GM21526 (cell line): ENCODE data around the gene HPCAL4.

Source experiments
- ATAC-seq: cut with Tn5 transposase; IDR thresholded peaks from one replicate; pipeline ENCODE4 v1.9.1; 2021; ENCODE audit warnings: moderate library complexity; ENCODE audit not compliant: unreplicated experiment, low FRiP score

Gene HPCAL4

GRCh38 chr1:39653546-39654031 is 37.6 kb downstream of the HPCAL4 start:
- no peak for ATAC-seq

- ATAC-seq: no peak
Measured at GRCh38 chr1:39652554-39652953, 38.7 kb downstream of the HPCAL4 start.

GRCh38 chr1:39652105-39652504 is 39.1 kb downstream of the HPCAL4 start:
- no peak for ATAC-seq

DNA sequence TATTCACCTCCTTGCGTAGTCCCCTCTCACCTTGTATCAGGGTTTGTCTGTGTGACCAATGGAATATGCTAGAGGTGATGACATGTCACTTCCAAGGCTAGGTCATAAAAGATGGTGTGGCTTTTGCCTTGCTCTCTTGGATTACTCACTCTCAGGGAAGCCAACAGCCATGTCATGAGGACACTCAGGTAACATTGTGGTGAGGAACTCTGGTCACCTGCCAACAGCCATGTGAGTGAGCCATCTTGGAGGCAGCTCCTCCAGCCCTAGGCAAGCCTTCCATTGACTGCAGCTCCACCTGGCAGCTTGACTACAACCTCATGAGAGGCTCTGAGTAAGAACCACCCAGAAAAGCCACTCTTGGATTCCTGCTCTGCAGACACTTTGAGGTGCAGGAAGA is 40.8 kb downstream of the HPCAL4 start:
- no peak for ATAC-seq

DNA sequence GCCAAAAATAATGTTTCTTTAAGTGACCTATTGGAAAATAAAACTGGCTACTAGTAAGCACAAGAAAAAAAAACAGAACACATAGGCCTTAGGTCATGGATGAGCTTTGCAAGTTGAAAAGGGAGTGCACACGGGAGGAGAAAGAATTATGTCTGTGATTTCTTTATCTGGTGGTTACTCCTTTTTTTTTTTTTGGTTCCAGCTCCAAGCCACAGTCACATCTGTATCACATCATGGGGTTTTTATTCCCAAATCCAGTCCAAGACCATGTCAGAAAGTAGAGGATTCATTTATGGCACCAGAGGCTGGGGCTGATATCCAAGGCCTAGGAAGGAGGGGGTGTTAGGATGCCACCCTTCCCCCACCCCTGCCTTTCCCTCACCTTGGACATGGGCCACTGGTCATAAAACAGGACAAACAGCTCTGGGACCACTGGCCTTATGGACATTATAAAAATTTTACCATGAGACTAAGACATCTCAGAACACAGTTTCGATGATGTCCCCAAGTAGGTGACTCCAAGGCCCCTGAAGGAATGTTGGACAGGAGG is 41.5 kb downstream of the HPCAL4 start:
- no peak for ATAC-seq

- no peak for ATAC-seq
Measured at GRCh38 chr1:39648496-39648895, 42.7 kb downstream of the HPCAL4 start.

GRCh38 chr1:39647247-39647646 is 44.0 kb downstream of the HPCAL4 start:
- no peak for ATAC-seq

- ATAC-seq: no peak
Measured at GRCh38 chr1:39646232-39647081, 44.8 kb downstream of the HPCAL4 start.

GRCh38 chr1:39645411-39646043 is 45.7 kb downstream of the HPCAL4 start:
- no peak for ATAC-seq

DNA sequence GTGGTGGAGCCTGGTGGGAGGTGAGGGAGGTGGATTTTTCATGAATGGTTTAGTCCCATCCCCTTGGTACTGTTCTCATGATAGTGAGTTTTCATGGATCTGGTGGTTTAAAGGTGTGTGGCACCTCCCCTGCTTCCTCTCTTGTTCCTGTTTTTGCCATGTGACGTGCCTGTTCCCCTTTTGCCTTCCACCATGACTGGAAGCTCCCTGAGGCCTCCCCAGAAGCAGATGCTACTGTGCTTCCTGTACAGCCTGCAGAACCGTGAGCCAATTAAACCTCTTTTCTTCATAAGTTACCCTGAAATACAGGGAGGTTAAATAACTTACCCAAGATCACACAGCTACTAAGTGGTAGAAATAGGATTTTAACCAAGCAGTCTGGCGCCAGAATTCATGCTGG is 47.5 kb downstream of the HPCAL4 start:
- no peak for ATAC-seq

DNA sequence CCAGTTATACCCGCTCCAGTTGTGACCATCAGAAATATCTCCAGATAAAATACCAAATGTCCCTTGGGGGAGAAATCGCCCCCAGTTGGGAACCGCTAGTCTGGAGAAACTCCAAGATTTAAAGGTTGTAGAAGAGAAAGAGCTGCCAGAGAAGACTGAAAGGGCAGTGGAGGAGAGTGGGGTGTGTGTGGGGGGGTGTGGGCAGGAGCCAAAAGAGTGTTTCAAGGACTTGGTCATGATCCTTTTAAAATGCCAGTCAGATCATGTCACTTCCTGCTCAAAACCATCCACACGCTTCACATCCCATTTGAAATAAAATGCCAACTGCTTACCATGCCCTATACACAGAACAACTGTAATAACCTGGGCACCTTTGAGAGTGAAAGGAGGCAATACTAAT is 48.4 kb downstream of the HPCAL4 start:
- ATAC-seq: no peak

GRCh38 chr1:39640861-39641260 is 50.4 kb downstream of the HPCAL4 start:
- no peak for ATAC-seq

DNA sequence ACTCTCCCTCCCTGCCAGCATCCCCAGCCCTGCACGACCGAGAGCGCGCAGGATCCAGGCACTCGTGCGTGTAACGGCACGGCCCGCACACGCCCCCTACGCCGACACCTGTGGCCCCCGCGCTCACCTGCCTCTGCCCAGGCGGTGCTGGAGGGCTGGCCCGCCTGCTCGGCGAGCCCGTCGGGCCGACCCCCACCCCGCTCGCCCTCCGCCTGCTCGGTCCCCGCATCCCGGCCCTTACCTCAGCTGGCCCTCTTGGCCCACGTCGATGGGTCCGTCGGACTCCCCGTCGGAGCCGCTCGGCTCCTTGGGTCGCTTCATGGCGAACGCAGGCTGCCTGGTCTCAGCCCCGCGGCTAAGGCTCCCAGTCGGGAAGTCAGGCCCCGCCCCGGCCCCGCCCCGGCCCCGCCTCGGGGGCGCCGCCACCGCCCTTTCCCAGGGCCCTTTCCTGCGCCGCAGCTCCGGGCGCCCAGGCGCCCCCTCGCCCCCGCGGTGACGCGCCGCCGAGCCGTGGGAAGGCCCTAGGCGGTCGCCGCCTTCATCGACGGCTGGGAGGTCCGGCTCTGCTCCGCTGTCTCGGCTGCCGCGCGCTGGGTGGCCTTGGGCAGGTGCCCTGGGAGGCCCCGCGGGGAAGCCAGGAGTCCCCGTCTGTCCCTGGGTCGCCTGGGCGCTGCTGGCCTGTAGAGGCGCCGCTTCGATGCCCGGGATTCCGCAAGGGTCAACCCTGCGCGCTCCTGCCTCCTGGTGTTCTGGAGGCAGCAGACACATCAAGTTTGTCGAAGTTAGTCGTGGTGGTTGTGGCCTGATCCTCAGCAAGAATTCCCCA is 51.7 kb downstream of the HPCAL4 start, which contains the start of gene HEYL:
Gene HEYL, minus strand, starts transcription at position 339 of the 826 bp plus-strand sequence. Its CDS starts 18 bp downstream, at position 321.
- ATAC-seq: no peak

DNA sequence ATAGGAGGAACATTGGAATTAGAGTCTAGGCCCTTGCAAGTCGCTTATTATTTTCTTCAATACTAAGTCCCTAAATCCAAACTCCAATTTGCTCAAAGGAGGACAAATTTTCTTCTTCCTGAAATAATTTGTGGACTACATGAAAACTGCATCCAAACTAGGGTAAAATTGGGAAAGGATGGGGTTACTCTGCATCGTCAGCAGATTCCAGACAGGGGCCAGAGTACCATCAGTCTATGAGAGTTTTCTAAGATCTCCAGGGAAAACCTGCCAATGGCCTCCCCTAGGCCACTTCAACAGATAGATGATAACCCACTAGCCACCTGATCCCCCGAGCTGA is 52.3 kb downstream of the HPCAL4 start:
- no peak for ATAC-seq

GRCh38 chr1:39637361-39637760 is 53.9 kb downstream of the HPCAL4 start:
- ATAC-seq: no peak

DNA sequence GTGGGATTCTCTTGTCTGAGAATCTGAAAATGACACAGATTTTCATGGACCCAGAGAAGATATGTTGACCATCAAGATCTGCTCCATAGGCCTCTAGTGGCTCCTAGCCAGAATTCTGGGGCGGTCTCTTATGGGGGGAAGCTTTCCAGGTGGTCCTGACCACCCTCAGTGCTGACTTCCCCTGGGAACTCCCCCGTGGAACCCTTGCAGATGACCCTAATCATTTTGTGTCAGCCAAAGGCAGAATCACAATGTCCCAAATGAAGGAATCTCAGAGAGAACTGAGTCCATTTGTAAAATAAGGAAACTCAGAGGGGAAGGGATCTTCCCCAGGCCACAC is 55.4 kb downstream of the HPCAL4 start:
- ATAC-seq: no peak

DNA sequence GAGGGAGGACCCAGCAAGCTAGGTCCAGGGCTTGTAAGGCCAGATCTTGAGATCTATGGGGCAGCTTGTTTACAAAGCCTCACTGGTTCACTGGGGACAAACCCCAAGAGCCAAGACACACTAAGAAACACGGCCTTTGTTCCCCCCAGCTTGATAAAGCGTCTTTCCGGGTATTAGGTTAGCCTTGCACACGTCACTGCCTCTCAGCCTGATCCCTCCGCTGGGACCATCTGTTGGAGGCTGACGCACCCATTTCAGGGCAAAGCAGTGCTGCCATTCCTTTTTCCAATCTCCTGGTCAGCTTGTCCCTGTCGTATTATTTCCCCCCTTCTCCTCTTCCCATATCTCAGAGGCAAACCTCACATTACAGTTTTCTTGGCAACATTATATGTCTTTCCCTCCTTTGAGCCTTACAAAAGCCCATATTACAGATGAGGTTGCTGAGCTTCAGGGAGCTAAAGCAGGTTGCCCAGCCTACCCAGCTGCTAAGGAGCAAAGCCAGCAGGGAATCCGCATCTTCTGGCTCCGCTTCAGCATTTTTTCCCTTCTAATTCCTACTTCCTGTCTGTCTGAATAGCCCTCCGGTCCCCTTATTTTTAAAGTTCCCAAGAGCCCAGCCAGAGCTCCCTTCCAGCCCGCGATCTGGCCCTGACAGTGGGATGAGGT is 55.9 kb downstream of the HPCAL4 start:
- ATAC-seq: no peak

DNA sequence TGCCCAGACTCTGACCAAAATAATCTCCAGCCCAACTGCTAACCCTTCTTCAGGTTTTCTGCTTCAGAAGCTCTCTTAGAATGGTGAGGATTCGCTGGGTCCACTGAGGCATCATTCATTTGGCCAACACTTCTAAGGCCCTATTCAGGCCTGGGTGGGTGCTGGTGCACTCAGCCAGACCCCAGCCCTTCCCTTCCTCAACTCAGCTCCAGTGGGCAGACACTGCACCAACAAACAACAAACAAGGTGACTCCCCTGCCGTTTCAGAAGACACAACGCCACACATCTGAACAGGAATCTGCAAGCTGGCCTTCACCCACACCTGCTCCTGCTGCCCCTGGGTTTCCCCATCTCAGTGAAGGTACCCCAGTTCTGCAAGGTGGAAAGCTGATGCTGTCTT is 57.8 kb downstream of the HPCAL4 start:
- no peak for ATAC-seq

GRCh38 chr1:39632682-39633417 is 58.4 kb downstream of the HPCAL4 start:
- ATAC-seq: no peak

DNA sequence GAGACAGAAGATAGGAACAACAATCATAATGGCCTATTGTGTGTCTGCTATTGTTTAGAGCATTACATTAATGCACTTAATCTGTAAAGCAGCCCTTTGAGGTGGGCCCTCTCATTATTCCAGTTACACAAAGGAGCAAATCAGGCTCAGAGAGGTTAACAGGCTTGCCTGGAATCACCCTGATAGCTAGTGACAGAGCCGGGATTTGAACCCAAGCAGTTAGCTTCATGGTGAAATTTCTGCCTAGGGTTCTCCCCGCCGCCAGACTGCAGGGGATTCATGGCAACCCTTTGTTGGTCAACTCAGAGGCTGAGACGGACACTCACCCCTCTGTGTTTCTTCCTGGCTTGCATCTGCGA is 58.9 kb downstream of the HPCAL4 start:
- no peak for ATAC-seq
